Loucy (cell line): ENCODE data around the gene TMEM196.

Experiments
- H2AFZ ChIP-seq: fragments of 200-600 bp; sonication (generic); 2 replicates; pipeline ENCODE4 v1.6.0; 2016; ENCODE audit warnings: antibody characterized with exemption, mild to moderate bottlenecking, low read length, moderate library complexity
- H3F3A ChIP-seq: fragments of 200-600 bp; 2 replicates; pipeline ENCODE4 v1.6.0; 2016; ENCODE audit warnings: antibody characterized with exemption, low read depth, mild to moderate bottlenecking
- H3K27me3 ChIP-seq: fragments of 200-600 bp; sonication (generic); 2 replicates; pipeline ENCODE4 v1.6.1; 2014; ENCODE audit warnings: low read length, mild to moderate bottlenecking; ENCODE audit not compliant: insufficient read depth, poor library complexity, severe bottlenecking
- H3K36me3 ChIP-seq: fragments of 200-600 bp; sonication (generic); 2 replicates; pipeline ENCODE4 v1.6.1; 2016; ENCODE audit warnings: low read length; ENCODE audit not compliant: insufficient read depth
- H3K4me1 ChIP-seq: fragments of 200-600 bp; sonication (generic); 2 replicates; pipeline ENCODE4 v1.5.1; 2014; ENCODE audit warnings: low read length, mild to moderate bottlenecking; ENCODE audit not compliant: insufficient read depth, poor library complexity, severe bottlenecking
- H3K4me2 ChIP-seq: fragments of 200-600 bp; sonication (generic); 2 replicates; pipeline ENCODE4 v1.6.0; 2014; ENCODE audit warnings: antibody characterized with exemption, low read length, low read depth, mild to moderate bottlenecking; ENCODE audit not compliant: poor library complexity, severe bottlenecking
- H3K4me3 ChIP-seq: fragments of 200-600 bp; sonication (generic); 2 replicates; pipeline ENCODE4 v1.5.1; 2014; ENCODE audit warnings: low read length, mild to moderate bottlenecking, mixed read lengths; ENCODE audit not compliant: poor library complexity, severe bottlenecking
- H3K79me2 ChIP-seq: fragments of 200-600 bp; sonication (generic); 2 replicates; pipeline ENCODE4 v1.6.1; 2014; ENCODE audit warnings: low read length; ENCODE audit not compliant: insufficient read depth
- H3K9ac ChIP-seq: fragments of 200-600 bp; sonication (generic); 2 replicates; pipeline ENCODE4 v1.6.0; 2014; ENCODE audit warnings: mild to moderate bottlenecking, low read depth, low read length, moderate library complexity; ENCODE audit not compliant: poor library complexity, severe bottlenecking
- H3K9me2 ChIP-seq: fragments of 200-600 bp; sonication (generic); replicated peaks from 2 replicates; pipeline ENCODE4 v1.6.1; 2016; ENCODE audit warnings: low read depth, low read length, mixed read lengths
- H3K9me3 ChIP-seq: fragments of 200-600 bp; sonication (generic); 2 replicates; pipeline ENCODE4 v1.6.1; 2014; ENCODE audit warnings: mild to moderate bottlenecking, antibody characterized with exemption, low read length, low read depth; ENCODE audit not compliant: insufficient read depth
- H4K20me1 ChIP-seq: fragments of 200-600 bp; sonication (generic); 2 replicates; pipeline ENCODE4 v1.6.0; 2014; ENCODE audit warnings: antibody characterized with exemption, low read length, mild to moderate bottlenecking; ENCODE audit not compliant: insufficient read depth, poor library complexity, severe bottlenecking
- EZH2phosphoT487 ChIP-seq: fragments of 200-600 bp; IDR thresholded peaks from 2 replicates; pipeline ENCODE4 v1.6.1; 2018; ENCODE audit warnings: antibody characterized with exemption, mild to moderate bottlenecking, moderate library complexity, borderline replicate concordance
- TF ChIP-seq, protein P1 (sequence below): fragments of 200-600 bp; sonication (generic); conservative IDR thresholded peaks from 2 replicates; pipeline ENCODE4 v1.5.1; 2014; ENCODE audit warnings: mild to moderate bottlenecking, antibody characterized with exemption, low read length

Gene TMEM196

GRCh38 chr7:19814776-19815175, 41.4 kb upstream of the TMEM196 start:
- Histone ChIP-seq H4K20me1 (no peaks in the 10 kb centered on the region), H3K9me2 (no peaks in the 10 kb centered on the region), H3K4me3 (no peak overlapping the region), H2AFZ (no peak overlapping the region), H3K4me1 (no peaks in the 10 kb centered on the region), H3F3A (no peaks in the 10 kb centered on the region), H3K79me2 (no peaks in the 10 kb centered on the region), H3K9ac (no peak overlapping the region), H3K4me2 (no peak overlapping the region), H3K27me3 (no peaks in the 10 kb centered on the region), H3K9me3 (no peaks in the 10 kb centered on the region), H3K36me3 (no peaks in the 10 kb centered on the region)
- TF ChIP-seq EZH2phosphoT487, result no peak
- TF ChIP-seq, protein P1, sequence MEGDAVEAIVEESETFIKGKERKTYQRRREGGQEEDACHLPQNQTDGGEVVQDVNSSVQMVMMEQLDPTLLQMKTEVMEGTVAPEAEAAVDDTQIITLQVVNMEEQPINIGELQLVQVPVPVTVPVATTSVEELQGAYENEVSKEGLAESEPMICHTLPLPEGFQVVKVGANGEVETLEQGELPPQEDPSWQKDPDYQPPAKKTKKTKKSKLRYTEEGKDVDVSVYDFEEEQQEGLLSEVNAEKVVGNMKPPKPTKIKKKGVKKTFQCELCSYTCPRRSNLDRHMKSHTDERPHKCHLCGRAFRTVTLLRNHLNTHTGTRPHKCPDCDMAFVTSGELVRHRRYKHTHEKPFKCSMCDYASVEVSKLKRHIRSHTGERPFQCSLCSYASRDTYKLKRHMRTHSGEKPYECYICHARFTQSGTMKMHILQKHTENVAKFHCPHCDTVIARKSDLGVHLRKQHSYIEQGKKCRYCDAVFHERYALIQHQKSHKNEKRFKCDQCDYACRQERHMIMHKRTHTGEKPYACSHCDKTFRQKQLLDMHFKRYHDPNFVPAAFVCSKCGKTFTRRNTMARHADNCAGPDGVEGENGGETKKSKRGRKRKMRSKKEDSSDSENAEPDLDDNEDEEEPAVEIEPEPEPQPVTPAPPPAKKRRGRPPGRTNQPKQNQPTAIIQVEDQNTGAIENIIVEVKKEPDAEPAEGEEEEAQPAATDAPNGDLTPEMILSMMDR, result no peak

GRCh38 chr7:19811386-19811785, 38.0 kb upstream of the TMEM196 start:
- Histone ChIP-seq H3K9me2 (no peaks in the 10 kb centered on the region), H2AFZ (no peak overlapping the region), H3K9me3 (no peaks in the 10 kb centered on the region), H3K9ac (no peak overlapping the region), H3K79me2 (no peaks in the 10 kb centered on the region), H3K27me3 (no peaks in the 10 kb centered on the region), H4K20me1 (no peaks in the 10 kb centered on the region), H3K4me2 (no peak overlapping the region), H3K4me3 (no peak overlapping the region), H3K36me3 (no peaks in the 10 kb centered on the region), H3F3A (no peaks in the 10 kb centered on the region), H3K4me1 (no peaks in the 10 kb centered on the region)
- TF ChIP-seq, protein P1, result no peak
- TF ChIP-seq EZH2phosphoT487, result no peak

GRCh38 chr7:19798986-19799385, 25.6 kb upstream of the TMEM196 start:
- Histone ChIP-seq H3K79me2 (no peaks in the 10 kb centered on the region), H3K9me3 (no peaks in the 10 kb centered on the region), H3K36me3 (no peaks in the 10 kb centered on the region), H3K9ac (no peak overlapping the region), H3K9me2 (no peaks in the 10 kb centered on the region), H3K4me3 (no peak overlapping the region), H2AFZ (no peak overlapping the region), H3K27me3 (no peaks in the 10 kb centered on the region), H4K20me1 (no peaks in the 10 kb centered on the region), H3F3A (no peaks in the 10 kb centered on the region), H3K4me2 (no peak overlapping the region), H3K4me1 (no peaks in the 10 kb centered on the region)
- TF ChIP-seq, protein P1, result no peak
- TF ChIP-seq EZH2phosphoT487, result no peak
